Endothelial cell of umbilical vein (primary cell): ENCODE results near the gene GRM2. TPM values are rescaled to one million over a fixed set of nuclear protein-coding genes. Genes with fewer than 3 reads are reported as not detected.

Experiments used
- BruUV-seq: library from RNA; stranded (reverse); fragments of 400-500 nt; replicated peaks from 2 replicates; lab custom pipeline; 2021; lab: Mats Ljungman, UMichigan
- CTCF ChIA-PET: fragments of 300-600, 350-600 bp; sonication (Branson Sonifier 250); formaldehyde crosslinking; loops from one replicate; lab custom pipeline; 2021; ENCODE audit warnings: antibody characterized with exemption, inconsistent platforms; lab: Charles Lee
- POLR2A ChIA-PET: fragments of 300-600, 350-600 bp; sonication (Branson Sonifier 250); formaldehyde crosslinking; loops from one replicate; lab custom pipeline; 2021; ENCODE audit warnings: antibody characterized with exemption, inconsistent platforms; lab: Charles Lee
- DNase-seq: peaks from one replicate; pipeline ENCODE4 v3.0.0-alpha.2; 2011; ENCODE audit warnings: low read depth, low spot score
- FAIRE-seq: peaks from 2 replicates; lab custom pipeline; 2011; peaks lifted over from hg19 to GRCh38; lab: Jason Lieb, UNC
- H2AFZ ChIP-seq: 2 replicates; pipeline ENCODE4 v1.6.0; 2012; ENCODE audit warnings: low read depth, low read length, control low read depth, inconsistent platforms
- H3K27ac ChIP-seq: 2 replicates; pipeline ENCODE4 v1.5.1; 2011; ENCODE audit warnings: low read depth, mild to moderate bottlenecking, control low read depth, low read length, moderate library complexity; ENCODE audit not compliant: insufficient read depth
- H3K27me3 ChIP-seq, 2 experiments: 2 replicates each; pipeline versions ENCODE4 v1.6.0 to v1.6.1; 2011; ENCODE audit warnings: low read length in 2 of 2, mixed read lengths in 1 of 2; ENCODE audit not compliant: control insufficient read depth in 2 of 2, insufficient read depth in 2 of 2
- H3K36me3 ChIP-seq, 2 experiments: 2 replicates in 1 of 2; 3 replicates in 1 of 2; pipeline ENCODE4 v1.5.1; 2011; ENCODE audit warnings: low read length in 2 of 2, mild to moderate bottlenecking in 1 of 2, moderate library complexity in 1 of 2; ENCODE audit not compliant: control insufficient read depth in 2 of 2, insufficient read depth in 2 of 2; ENCODE audit errors: extremely low read depth in 1 of 2
- H3K4me1 ChIP-seq: 3 replicates; pipeline ENCODE4 v1.5.1; 2011; ENCODE audit warnings: mild to moderate bottlenecking, low read length; ENCODE audit not compliant: control insufficient read depth, insufficient read depth; ENCODE audit errors: extremely low read depth
- H3K4me2 ChIP-seq: 2 replicates; pipeline ENCODE4 v1.6.1; 2011; ENCODE audit warnings: low read length, control low read depth, mixed read lengths; ENCODE audit not compliant: insufficient read depth
- H3K4me3 ChIP-seq, 3 experiments: fragments of 200-600 bp in 1 of 3; sonication (generic), shearing (Covaris generic) in 1 of 3; replicated peaks in 1 of 3; 2 replicates each; pipeline ENCODE4 v1.5.1; 2011 to 2016; ENCODE audit warnings: control low read depth in 3 of 3, low read length in 3 of 3, mild to moderate bottlenecking in 2 of 3, inconsistent platforms in 1 of 3, low read depth in 1 of 3, moderate library complexity in 1 of 3; ENCODE audit not compliant: insufficient read depth in 1 of 3
- H3K79me2 ChIP-seq: 2 replicates; pipeline ENCODE4 v1.6.0; 2012; ENCODE audit warnings: low read length, inconsistent platforms; ENCODE audit not compliant: control insufficient read depth, insufficient read depth
- H3K9ac ChIP-seq: replicated peaks from 2 replicates; pipeline ENCODE3; 2011; ENCODE audit warnings: low read length, control low read depth; ENCODE audit not compliant: insufficient read depth; ENCODE audit errors: extremely low read depth
- H3K9me1 ChIP-seq: replicated peaks from 3 replicates; pipeline ENCODE4 v1.6.0; 2011; ENCODE audit warnings: mild to moderate bottlenecking, low read length; ENCODE audit not compliant: control insufficient read depth, insufficient read depth; ENCODE audit errors: extremely low read depth
- H3K9me3 ChIP-seq: replicated peaks from 2 replicates; pipeline ENCODE4 v1.5.1; 2012; ENCODE audit warnings: low read length, inconsistent platforms; ENCODE audit not compliant: control insufficient read depth, insufficient read depth
- H4K20me1 ChIP-seq: replicated peaks from 2 replicates; pipeline ENCODE3; 2011; ENCODE audit warnings: mild to moderate bottlenecking, low read length; ENCODE audit not compliant: control insufficient read depth, insufficient read depth; ENCODE audit errors: extremely low read depth
- EZH2 ChIP-seq: IDR thresholded peaks from 2 replicates; pipeline ENCODE4 v1.6.1; 2012; ENCODE audit warnings: borderline replicate concordance, low read depth, mild to moderate bottlenecking, moderate library complexity, low read length, inconsistent platforms; ENCODE audit not compliant: severe bottlenecking
- FOS ChIP-seq: IDR thresholded peaks from 2 replicates; pipeline ENCODE4 v1.6.1; 2011; ENCODE audit warnings: mild to moderate bottlenecking, low read length, moderate library complexity, borderline replicate concordance; ENCODE audit not compliant: insufficient read depth
- GATA2 ChIP-seq: IDR thresholded peaks from 2 replicates; pipeline ENCODE4 v1.7.0; 2011; ENCODE audit warnings: low read depth, mild to moderate bottlenecking, moderate library complexity, mixed read lengths, low read length; ENCODE audit not compliant: insufficient read length, insufficient read depth
- JUN ChIP-seq: IDR thresholded peaks from 2 replicates; pipeline ENCODE4 v1.6.1; 2011; ENCODE audit warnings: borderline replicate concordance, low read depth; ENCODE audit not compliant: insufficient read length, insufficient read depth
- MAX ChIP-seq: IDR thresholded peaks from 2 replicates; pipeline ENCODE4 v1.6.1; 2011; ENCODE audit not compliant: insufficient read depth, insufficient read length
- MYC ChIP-seq: IDR thresholded peaks from one replicate; pipeline ENCODE4 v1.6.1; 2011; ENCODE audit warnings: mild to moderate bottlenecking, low read depth, low read length
- POLR2A ChIP-seq: IDR thresholded peaks from 2 replicates; pipeline ENCODE4 v1.6.1; 2012; ENCODE audit warnings: low read depth, mild to moderate bottlenecking, control low read depth, low read length
- POLR2AphosphoS5 ChIP-seq: IDR thresholded peaks from 2 replicates; pipeline ENCODE4 v1.6.1; 2012; ENCODE audit warnings: low read depth, mild to moderate bottlenecking, control low read depth, low read length, moderate library complexity; ENCODE audit not compliant: insufficient read depth
- dilution Hi-C: fragments of 300-500 bp; cut with MboI; formaldehyde crosslinking; loops from one replicate; pipeline ENCODE4 v1.15.0; 2019; ENCODE audit warnings: low sequenced_read_pairs; ENCODE audit not compliant: extremely low pct_ligation_motif_present
- intact Hi-C: fragments of 100-400 bp; cut with micrococcal nuclease; formaldehyde crosslinking; loops from one replicate; pipeline ENCODE4 v1.10.0; 2022
- polyA plus RNA-seq, 4 experiments: library from polyadenylated mRNA; depleted of rRNA in 3 of 4; stranded (reverse) in 3 of 4; unstranded in 1 of 4; fragments of >200 nt; gene quantifications; 2 replicates each; pipeline versions ENCODE4 v1.2.1 to v1.2.3, GENCODE V29; 2011 to 2012; ENCODE audit warnings: missing spikeins in 1 of 4
- total RNA-seq: library from RNA; stranded (reverse); gene quantifications from 2 replicates; pipeline ENCODE4 v1.2.3, GENCODE V29; 2021
- TF ChIP-seq, protein P1 (sequence below), 2 donors: IDR thresholded peaks; 1 replicate in 1 of 2; 2 replicates in 1 of 2; pipeline ENCODE4 v1.5.1; 2011; ENCODE audit warnings: low read length in 2 of 2, mild to moderate bottlenecking in 2 of 2, moderate library complexity in 2 of 2, control low read depth in 1 of 2, inconsistent platforms in 1 of 2, low read depth in 1 of 2; ENCODE audit not compliant: insufficient read depth in 1 of 2; ENCODE audit errors: extremely low read depth in 1 of 2

GRM2 gene
- total and polyA plus RNA-seq, 2 donors (not counting 3 experiments of a cell fraction or from before 2014, with no cell fraction given): 0.10 to 0.51 TPM

- H3K4me2 ChIP-seq: no peak overlapping the region
- TF ChIP-seq GATA2 (no peak), MYC (no peak), JUN (no peak), EZH2 (no peak), POLR2AphosphoS5 (no peak), MAX (no peak), POLR2A (no peak), FOS (no peak)
- TF ChIP-seq, protein P1, sequence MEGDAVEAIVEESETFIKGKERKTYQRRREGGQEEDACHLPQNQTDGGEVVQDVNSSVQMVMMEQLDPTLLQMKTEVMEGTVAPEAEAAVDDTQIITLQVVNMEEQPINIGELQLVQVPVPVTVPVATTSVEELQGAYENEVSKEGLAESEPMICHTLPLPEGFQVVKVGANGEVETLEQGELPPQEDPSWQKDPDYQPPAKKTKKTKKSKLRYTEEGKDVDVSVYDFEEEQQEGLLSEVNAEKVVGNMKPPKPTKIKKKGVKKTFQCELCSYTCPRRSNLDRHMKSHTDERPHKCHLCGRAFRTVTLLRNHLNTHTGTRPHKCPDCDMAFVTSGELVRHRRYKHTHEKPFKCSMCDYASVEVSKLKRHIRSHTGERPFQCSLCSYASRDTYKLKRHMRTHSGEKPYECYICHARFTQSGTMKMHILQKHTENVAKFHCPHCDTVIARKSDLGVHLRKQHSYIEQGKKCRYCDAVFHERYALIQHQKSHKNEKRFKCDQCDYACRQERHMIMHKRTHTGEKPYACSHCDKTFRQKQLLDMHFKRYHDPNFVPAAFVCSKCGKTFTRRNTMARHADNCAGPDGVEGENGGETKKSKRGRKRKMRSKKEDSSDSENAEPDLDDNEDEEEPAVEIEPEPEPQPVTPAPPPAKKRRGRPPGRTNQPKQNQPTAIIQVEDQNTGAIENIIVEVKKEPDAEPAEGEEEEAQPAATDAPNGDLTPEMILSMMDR (IDR thresholded peaks at IDR 0.05; ENCODE audit: extremely low read depth in 1 of 2, insufficient read depth in 1 of 2, low read depth in 1 of 2, low read length in 2 of 2): peak; percentile 98
- H3K4me3 ChIP-seq: no peak overlapping the region
- no peaks in the 10 kb centered on the region for H3K27me3 ChIP-seq
- H3K9ac ChIP-seq: no peak overlapping the region
- intact Hi-C loops: loop anchor here (1.0 to 10.0 kb wide), 4 partner anchors 27 to 1055 kb away; partner anchors contain the start of genes CISH and MAPKAPK3
- H3K4me1 ChIP-seq: peaks cover 12% of the 10 kb centered on the region
- dilution Hi-C loops: no loop called here
- no TSS peak for BruUV-seq
- no peaks in the 10 kb centered on the region for H3K79me2 ChIP-seq
- no peaks in the 10 kb centered on the region for H3K9me1 ChIP-seq
- ChIA-PET POLR2A (interaction anchor here (1.7 kb wide), 1 partner anchor 170 kb away, joined by 9 read pairs; the partner anchor contains the start of gene DCAF1), CTCF (interaction anchor here (0.6 to 6.4 kb wide), 27 partner anchors 9 to 1100 kb away, joined by 3 to 230 read pairs (median 4); partner anchors contain the start of genes DCAF1, GRM2, HEMK1 and MAPKAPK3)
- peaks cover 0 to 3% of the 10 kb centered on the region in 2 experiments for H3K36me3 ChIP-seq
- peak; percentile 86 for DNase-seq
- H2AFZ ChIP-seq: no peak overlapping the region
- no peaks in the 10 kb centered on the region for H3K9me3 ChIP-seq
- no peak overlapping the region for H3K27ac ChIP-seq
- no peaks in the 10 kb centered on the region for H4K20me1 ChIP-seq
- peak; percentile 93 for FAIRE-seq
Measured at GRCh38 chr3:51669241-51670052, 37.4 kb upstream of the GRM2 start.
